ENCODE data around the gene NACC2.

The NACC2 gene

DNA sequence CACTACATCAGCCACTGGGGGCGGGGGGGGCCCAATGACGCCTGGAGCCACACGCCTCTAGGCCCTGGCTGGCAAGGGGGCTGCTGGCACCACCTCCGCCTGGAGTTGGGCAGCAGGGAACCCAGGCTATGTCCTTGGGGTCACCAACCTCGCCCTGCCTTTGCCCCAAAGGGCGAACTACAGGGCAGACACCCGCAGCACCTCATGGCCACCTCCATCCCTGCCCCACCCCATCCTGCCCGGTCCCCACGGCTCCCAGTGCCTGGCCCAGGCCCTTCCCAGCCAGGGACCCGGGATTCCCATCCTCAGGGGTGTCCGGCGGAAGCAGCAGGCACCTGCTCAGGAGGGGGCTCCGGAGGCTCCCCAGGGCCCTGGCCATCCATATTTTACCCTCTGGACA lies 37.0 kb downstream of the NACC2 start:
- no peak for DNase-seq (ENCODE audit: low read depth in 1 of 2, low spot score in 1 of 2)

DNA sequence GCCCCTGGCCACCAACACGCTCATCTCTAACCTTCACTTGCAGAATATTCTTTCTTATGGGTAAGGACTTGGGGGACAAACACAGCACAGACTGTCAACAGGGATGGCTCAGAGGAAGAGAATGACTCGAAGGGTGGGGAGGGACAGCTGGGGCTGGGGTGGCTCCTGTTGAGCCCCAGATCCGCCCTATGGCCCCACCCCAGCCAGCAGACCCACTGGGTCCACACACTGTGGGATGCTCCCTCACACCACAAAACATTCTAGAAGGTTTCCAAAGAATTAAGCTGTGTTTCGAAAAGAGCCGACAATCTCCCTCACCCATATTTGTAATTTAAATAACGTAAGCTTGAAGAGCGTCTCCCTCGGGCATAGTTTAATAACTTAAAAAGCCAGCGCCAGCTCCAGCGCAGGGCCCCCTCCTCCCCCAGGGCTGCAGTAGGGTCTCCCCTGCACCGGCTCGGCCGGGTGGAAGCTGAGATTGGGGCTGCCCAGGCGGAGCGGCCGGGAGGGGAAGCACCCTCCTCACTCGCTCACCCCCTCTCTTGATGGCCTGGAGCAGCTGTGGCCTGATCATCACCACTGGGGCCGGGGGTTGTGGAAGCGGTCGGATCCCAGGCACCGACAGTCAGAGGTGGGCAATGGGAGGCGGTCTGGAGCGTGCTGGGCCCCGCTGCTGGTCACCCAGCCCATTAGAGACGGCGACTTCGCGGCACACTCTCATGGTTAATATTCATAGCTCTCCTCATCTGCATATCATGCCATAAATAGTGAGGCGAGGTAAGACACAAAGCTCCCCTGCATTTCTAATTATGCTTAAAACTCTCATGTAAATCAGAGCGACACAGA lies 37.6 kb downstream of the NACC2 start:
- no peak for DNase-seq (ENCODE audit: low read depth in 1 of 2, low spot score in 1 of 2)

DNA sequence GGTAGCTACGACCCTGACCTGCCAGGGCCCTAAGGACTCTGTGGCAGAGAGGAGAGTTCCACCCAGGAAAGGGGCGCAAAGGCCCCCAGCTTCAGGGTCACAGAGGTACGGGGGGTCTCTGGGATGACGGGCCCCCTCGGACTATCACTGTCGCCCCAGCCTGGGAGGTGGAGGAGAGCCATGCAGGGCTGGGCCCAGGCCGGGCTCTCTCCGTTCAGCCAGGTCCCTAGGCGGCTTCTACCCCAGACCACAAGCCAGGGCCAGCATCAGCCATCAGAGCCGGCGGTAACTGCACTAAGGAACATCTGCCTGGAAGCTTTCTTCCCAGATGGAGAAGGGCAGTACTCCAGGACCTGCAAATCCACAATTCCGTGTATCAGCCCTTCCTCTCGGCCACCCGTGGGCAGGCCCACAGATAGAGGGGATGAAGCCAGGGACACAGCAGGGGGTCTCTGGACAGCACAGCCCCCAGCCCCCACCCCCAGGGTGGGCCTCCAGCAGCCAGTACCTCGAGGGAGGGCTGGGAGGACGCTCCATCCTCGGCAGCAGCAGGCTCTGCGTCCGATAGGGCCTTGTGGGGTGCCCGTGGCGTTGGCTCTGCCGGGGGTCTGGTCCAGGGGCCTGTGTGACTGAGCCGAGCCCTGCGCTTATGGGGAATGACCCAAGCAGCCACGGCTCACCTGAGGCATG lies 38.4 kb downstream of the NACC2 start:
- no peak for DNase-seq (ENCODE audit: low read depth in 1 of 2, low spot score in 1 of 2)

DNA sequence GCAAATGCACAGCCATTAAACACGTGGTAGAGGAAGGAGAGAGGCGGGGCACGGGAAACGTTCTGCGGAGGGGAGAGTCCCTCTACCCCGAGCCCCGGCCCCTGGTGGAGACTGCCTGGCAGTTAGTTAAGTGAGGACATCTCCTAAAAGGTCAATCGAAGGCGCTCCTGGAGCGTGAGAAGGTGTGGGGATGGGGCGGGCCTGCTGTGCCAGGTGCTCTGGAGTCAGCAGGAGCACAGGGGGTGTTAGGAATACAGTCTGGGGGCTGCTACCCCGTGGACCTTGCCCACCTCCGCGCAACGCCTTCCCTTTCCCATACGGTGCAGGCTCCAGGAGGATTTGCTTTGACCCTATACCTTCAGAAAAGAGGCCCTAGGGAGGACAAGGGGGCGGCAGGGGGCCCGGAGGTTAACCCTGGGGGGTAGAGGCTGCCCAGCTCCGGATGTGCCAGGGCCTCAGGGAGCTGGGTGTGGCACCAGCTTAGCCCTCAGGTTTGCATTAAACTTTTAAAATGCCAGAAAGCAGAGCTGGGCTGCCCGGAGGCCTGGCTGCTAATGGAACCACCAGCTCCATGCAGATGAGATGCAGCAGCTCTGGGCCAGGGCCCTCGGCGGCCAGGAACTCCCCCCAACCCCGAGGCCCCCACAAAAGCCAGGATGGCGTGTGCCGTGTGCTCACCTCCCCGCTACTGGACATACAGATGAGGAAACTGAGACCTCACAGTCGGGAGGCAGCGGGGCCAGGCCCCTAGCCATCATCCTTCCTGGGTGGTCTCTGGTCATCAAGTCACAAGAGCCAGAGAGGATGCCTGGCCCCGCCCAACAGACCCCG lies 39.2 kb downstream of the NACC2 start:
- DNase-seq (ENCODE audit: low read depth in 1 of 2, low spot score in 1 of 2), result no peak

DNA sequence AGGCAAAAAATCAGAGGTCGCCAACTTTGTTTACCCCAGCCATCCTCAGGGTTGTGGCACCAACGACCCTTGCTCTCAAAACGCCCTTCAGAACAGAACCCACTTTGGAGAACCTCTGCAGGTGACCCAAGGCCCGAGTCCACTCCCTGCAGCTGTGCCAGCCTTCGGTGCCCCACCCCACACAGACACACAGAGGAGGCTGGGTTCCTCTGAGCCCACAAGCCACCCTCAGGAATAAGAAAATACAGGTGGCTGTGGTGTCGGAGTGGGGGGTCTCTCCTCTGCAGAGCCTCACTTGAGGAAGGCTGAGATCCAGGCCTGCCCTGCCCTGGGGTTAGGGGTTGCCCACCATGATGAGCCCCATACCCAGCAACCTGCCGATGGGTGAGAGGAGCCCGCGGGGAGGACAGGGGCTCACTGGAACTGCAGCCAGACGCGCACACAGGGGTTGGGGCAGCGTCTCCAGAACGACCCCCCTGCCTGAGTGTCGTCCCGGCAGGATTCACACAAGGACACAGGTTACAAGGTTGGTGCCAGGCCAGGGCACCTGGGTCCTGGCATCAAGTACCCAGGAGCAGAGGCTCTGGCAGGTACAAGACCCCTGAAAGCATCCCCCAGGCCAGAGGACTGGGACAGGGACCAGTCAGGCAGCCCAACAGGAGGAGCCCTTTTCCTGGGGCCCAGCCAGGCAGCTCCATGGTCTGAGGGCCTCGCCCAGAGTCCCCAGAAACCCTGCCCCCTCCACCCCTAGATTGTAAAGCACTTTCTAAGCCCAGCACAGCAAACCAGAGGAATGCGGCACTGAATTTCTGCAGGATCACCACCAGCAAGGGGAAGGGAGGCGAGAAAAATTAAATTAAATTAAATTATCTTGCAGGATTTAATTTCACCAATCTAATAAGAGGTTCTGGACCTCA lies 40.0 kb downstream of the NACC2 start:
- DNase-seq (ENCODE audit: low read depth in 1 of 2, low spot score in 1 of 2), result no peak

DNA sequence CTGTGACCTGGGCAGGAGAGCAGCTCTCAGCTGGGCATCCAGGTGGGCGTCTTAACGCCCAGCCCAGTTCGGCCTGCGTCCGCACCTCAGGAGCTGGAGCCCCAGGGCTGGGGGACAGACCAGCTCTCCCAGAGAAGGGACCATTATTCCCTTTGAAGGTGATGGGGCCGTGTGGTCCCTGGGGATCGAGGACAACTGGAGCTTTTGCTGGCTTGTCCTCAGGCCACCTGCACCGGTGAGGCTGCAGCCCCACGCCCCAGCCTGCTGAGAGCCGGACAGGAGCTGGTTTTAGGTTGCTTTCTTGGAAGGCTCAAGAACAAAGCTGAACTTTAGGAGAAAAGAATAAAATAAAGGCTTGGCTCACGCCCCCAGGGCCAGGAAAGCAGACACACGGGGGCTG lies 40.9 kb downstream of the NACC2 start:
- no peak for DNase-seq (ENCODE audit: low read depth in 1 of 2, low spot score in 1 of 2)

DNA sequence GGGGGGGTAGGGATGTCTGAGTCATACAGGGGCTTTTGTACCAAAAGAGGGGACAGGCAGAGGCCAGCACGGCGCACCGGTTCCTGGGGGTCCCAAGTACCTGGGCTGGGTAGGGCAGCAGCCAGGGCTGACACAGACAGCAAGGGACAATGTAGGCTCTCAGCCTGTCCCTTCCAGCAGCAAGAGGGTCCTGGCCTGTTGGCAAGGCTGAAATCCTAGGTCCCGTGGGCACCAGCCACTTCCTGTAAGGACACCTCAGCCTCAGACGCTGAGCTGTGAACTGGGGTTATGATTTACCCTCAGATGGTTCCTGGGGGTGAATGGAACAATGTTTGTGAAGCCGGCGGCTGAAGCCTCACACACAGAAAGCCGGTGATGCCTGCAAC lies 41.3 kb downstream of the NACC2 start:
- DNase-seq (ENCODE audit: low read depth in 1 of 2, low spot score in 1 of 2), result no peak

DNA sequence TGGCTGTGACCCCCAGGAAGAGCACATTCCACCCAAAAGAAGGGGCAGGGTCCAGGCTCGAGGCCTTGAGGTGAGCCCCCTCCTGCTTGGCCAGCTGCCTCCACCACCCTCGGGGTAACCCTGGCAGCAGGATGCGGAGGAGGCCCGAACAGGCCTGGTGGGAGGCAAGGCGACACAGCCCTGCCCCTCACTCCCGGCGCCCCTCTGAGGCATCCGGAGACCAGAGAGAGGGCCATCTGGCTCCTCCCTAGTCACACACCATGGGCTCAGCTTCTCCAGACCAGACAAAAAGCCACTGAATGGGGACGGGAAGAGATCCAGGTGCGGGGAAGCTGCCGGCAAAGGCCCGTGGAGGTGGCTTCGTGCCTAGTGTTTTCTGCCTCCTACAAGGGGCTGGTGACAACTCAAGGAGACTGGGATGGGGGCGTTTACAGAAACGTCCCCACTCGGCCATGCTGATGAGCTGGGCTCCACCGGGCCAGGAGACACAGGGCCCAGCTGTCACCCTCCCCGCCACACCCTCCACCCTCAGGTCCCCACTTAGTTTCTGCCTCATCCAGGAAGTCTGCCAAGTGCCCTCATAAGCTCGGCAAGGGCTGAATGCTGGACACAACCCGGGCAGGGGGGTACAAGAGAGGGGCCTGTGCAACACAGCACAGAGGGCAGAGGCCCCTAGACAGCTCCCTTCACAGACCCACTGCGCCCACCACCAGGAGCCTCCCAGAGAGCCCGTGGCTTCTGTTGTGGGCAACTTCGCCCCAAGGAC lies 41.9 kb downstream of the NACC2 start:
- no peak for DNase-seq (ENCODE audit: low read depth in 1 of 2, low spot score in 1 of 2)

DNA sequence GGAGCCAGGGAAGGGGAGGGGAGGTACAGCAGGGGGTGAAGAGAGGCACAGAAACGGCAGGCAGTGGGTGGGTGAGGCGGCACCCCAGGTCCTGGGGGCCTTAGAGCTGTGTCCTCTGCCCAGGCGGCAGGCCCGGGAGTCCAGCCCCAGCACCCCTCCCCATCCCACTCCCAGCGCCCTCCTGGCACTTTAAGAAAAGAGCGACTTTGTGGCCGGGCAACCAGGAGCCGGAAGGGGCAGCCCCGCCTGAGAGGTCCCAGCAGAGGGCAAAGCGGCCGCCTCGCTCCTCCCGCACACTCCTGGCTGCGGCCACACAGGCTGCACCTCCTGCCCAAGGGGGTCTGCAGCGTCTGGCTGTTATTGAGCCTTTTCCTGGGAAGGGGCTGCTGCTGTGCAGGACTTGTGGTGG lies 42.6 kb downstream of the NACC2 start:
- no peak for DNase-seq (ENCODE audit: low read depth in 1 of 2, low spot score in 1 of 2)

DNA sequence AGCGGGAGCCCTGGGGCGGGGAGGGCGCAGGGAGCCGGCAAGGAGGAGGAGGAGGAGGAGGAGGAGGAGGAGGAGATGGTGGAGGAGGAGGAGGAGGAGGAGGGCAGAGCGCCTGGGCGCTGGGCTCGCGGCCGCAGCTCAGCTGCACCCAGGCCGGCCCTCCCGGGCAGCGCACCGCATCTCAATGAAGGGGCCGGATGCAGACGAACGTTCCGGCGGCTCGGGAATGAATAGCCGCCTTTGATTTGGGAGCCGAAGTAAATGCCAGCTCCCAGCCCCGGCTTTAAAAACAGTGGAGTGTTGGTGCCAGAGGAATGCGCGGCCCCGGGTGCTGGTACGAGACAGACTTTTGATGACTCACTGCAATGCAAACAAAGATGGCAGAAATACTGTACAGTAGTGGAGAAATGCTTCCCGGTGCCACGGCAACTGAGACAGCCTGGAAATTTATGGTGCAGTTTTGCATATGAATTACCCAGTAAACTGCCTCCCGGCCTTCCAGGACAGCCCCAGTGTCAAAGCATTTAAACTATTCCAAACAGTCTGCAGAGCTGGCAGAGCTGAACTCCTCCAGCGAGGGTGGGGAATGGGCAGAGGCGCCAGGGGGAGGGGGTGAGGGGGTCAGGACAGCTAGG lies 43.1 kb downstream of the NACC2 start:
- DNase-seq (ENCODE audit: low read depth in 1 of 2, low spot score in 1 of 2), result no peak

DNA sequence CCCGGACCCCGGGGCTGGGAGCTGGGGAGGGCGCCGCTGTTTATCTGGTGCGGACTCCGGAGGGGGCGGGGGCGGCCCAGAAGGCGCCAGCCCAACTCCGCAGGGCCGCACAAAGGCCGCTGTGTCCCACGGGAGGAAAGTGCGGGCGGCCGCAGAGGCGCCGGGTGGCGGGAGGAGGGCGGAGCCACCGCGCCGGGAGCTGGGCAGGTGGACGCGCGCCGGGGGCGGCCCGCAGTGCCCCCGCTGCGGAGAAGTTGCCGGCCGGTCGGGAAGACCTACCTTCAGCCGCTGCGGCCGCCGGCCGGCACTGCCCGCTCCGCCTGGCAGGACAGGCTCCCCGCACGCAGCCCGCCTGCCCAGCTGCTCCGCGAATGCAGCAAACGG lies 43.6 kb downstream of the NACC2 start:
- no peak for DNase-seq (ENCODE audit: low read depth in 1 of 2, low spot score in 1 of 2)

DNA sequence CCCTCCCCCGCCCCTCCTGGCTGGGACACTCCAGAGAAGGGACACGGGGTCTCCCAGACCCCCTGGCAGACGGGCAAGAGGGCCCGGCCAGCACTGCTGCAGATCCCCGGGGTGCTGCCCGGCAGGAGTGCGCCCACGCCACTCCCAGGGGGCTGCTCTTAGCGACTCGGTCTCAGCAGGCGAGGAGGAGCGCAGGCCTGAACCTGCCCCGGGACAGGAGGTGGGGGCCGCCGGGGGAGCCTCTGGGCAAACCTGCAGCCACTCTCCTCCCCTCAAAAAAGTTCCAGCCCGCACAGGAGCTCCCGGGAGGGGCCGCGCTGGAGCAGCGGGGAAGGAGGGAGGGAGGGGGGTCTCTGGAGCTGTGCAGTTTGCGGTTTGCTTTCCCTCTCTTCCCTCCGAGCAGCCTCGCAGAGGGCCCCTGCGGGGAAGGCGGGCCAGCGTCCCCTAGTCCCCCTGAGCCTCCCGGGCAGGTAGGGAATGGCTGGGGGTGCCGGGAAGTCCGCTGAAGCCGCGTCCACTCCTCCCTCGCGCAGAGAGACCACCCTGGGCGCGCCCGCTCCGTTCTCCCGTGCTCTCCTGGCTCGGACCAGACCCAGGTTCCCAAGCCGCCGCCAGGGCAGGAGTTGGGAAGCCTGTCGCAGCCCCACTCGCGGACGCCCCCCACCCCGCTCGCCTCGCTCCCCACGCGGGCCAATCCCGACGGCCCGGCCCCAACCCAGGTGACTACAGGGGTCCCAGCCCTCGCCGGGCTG lies 44.2 kb downstream of the NACC2 start:
- DNase-seq (ENCODE audit: low read depth in 1 of 2, low spot score in 1 of 2), result no peak

DNA sequence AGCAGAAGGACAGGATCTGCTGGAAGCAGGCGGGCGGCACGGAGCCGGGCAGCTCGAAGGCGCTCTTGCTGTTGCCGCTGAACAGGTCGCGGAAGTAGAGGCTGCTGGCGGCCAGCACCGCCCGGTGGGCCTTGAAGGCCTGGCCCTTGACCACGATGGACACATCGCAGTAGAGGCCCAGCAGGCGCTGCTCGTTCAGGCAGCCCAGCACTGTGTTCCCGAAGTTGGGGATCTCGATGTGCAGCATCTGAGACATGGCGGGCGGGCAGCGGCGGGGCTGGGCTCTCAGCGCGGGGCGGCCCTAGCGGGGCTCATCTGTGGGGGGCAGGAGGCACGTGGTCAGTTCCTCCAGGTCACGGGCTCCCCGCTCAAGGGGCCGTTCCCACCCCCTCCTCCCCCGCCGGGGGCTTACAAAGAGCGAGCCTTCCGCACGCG lies 44.8 kb downstream of the NACC2 start:
- DNase-seq (ENCODE audit: low read depth in 1 of 2, low spot score in 1 of 2), result no peak

DNA sequence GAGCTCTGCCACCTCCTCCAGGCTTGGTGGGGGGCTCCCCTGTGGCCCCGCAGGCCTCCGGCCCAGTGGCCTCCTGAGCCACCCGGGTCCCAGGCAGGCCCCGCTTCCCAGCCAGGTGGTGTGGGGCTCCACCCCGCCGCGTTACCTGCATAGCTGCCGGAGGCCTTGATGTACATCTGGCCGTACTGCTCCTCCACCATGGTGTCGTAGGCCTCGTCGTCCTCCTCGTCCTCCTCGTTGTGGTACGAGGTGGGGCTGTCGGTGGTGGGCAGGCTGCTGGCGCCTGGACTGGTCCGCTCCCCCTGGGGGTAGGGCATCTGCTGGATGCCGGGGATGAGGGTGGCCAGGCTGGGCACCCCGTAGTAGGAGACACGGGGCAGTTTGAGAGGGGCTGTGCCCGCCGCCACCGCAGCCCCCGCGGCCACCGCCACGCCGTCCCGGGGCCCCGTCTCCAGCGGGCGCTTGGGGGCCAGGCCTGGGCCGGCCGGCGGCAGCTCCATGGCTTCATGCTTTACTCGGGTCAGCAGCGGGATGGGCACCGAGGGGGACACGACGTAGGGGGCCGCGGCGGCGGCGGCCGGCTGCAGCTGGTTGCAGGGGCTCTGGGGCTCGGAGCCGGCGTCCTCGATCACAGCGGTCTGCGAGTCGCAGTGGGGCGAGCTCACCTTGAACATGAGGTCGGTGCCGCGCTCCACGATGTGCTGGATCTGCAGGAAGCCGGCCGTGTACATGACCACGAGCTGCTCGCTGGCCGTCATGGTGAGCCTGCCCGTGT lies 45.4 kb downstream of the NACC2 start:
- no peak for DNase-seq (ENCODE audit: low read depth in 1 of 2, low spot score in 1 of 2)

DNA sequence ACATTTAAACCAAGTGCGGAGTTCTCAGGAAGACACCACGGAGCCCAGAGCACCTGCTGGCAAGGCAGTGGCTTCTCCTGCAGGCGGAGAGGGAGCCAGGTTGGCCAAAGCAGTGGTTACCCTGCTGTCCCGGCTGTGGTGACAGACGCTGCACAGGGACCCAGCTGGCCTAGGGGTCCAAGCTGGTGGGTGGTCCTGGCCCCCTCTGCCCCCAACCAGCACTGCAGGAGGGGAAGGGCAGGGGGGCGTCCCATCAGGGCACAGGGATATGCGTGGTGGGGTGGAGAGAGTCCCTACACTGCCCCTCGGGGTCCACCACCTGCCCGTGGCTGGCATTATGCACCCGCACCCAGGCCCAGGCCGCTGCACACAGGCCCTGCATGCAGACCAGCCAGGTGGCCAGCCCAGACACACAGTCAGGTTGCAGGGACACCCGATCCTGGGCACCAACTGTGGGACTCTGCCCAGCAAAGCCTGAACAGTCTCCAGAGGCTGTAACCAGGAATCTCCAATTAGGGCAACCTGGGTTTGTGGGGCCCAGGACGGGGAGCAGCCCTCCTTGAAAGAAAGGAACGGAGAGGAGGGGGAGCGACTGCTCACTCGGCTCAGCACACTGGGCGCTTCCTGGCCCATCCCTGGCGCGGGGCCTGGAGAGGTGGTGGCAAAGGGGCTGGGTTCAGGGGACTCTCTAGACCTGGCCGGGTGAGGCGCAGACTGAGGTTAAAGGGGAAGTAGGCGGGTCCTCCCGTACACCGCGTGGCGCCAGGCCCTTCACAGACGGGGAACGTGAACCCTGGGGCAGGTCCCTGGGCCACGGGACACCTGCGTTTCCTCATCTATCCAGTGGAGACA lies 46.3 kb downstream of the NACC2 start:
- no peak for DNase-seq (ENCODE audit: low read depth in 1 of 2, low spot score in 1 of 2)

DNA sequence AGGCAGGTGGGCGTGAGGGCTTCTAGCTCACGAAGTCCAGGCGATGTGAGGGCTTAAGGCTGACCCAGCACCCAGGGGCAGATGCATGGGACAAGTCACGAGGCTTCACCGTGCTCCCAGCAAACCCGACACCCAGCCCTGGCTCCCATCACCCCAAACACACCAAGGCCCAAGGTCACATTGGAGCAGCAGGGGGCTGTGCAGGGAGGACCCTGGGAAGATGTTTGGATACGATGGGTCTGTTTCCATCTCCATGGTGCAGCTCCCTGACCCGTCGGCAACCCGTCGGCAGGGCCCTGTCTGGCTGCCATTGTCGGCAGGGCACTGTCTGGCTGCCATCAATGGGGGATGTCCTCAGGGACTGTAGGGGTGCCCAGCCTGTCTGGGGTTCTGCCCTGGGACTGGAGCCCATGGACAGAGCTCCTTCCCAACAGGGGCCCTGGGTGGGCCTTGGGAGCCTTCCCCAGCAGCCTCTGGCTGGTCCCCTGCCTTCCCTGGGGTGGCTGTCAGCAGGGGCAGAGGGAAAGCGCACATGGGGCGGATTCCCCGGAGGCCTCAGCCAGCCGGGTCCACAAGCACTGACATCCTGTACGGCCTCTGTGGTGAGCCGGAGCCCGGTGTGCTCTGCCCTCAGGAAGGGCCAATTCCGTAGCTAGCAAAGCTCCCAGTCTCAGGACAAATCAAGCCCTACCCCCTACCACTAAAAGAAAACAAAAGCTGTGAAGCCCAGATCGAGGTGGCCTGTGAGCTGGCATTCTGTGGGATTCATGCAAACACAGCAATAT lies 47.1 kb downstream of the NACC2 start:
- no peak for DNase-seq (ENCODE audit: low read depth in 1 of 2, low spot score in 1 of 2)
